Measurements from ENCODE around the gene CHRNB4.

The CHRNB4 gene

GRCh38 chr15:78633348-78633747 lies 7.7 kb downstream of the CHRNB4 start:
- H3K4me3 ChIP-seq, result no peak overlapping the region
- DNase-seq (ENCODE audit: low spot score), result no peak
- H3K27ac ChIP-seq, result no peak overlapping the region
- no peak for TF ChIP-seq CTCF (IDR thresholded peaks at IDR 0.05)

- DNase-seq (ENCODE audit: low spot score), result no peak
- no peak overlapping the region for H3K27ac ChIP-seq
- no peak for TF ChIP-seq CTCF (IDR thresholded peaks at IDR 0.05)
- H3K4me3 ChIP-seq, result no peak overlapping the region
Measured at GRCh38 chr15:78630886-78631633, 9.9 kb downstream of the CHRNB4 start.

GRCh38 chr15:78629716-78630065 lies 11.3 kb downstream of the CHRNB4 start:
- H3K4me3 ChIP-seq, result no peak overlapping the region
- no peak for DNase-seq (ENCODE audit: low spot score)
- no peak overlapping the region for H3K27ac ChIP-seq
- TF ChIP-seq CTCF (IDR thresholded peaks at IDR 0.05), result no peak

- TF ChIP-seq CTCF (IDR thresholded peaks at IDR 0.05), result no peak
- Histone ChIP-seq H3K4me3 (no peak overlapping the region), H3K27ac (no peak overlapping the region)
- DNase-seq (ENCODE audit: low spot score), result no peak
Measured at GRCh38 chr15:78629031-78629715, 11.8 kb downstream of the CHRNB4 start.

GRCh38 chr15:78628227-78628626 lies 12.8 kb downstream of the CHRNB4 start:
- no peak for TF ChIP-seq CTCF (IDR thresholded peaks at IDR 0.05)
- no peak overlapping the region for H3K4me3 ChIP-seq
- no peak overlapping the region for H3K27ac ChIP-seq
- DNase-seq (ENCODE audit: low spot score), result no peak

- Histone ChIP-seq H3K4me3 (no peak overlapping the region), H3K27ac (no peak overlapping the region)
- no peak for DNase-seq (ENCODE audit: low spot score)
- TF ChIP-seq CTCF (IDR thresholded peaks at IDR 0.05), result no peak
Measured at GRCh38 chr15:78627348-78627747, 13.7 kb downstream of the CHRNB4 start.
